Muscle layer of duodenum (tissue), 2 donors: Measurements from ENCODE around the gene CALD1.
A peak's percentile ranks its signal among the peaks of the same experiment; 100 is the strongest.

Experiments used
- H3K27ac ChIP-seq: one replicate; pipeline ENCODE4 v1.7.0; 2013; ENCODE audit warnings: mild to moderate bottlenecking, low read length
- H3K27me3 ChIP-seq: one replicate; pipeline ENCODE4 v1.7.0; 2013; ENCODE audit warnings: low read depth, mild to moderate bottlenecking, control low read depth, low read length
- H3K36me3 ChIP-seq, 2 donors: one replicate each; pipeline ENCODE4 v1.7.0; 2013; ENCODE audit warnings: low read length in 2 of 2, control low read depth in 1 of 2, mild to moderate bottlenecking in 1 of 2; ENCODE audit not compliant: insufficient read depth in 2 of 2, control insufficient read depth in 1 of 2
- H3K4me1 ChIP-seq, 2 donors: one replicate each; pipeline ENCODE4 v1.7.0; 2013; ENCODE audit warnings: low read length in 2 of 2, mild to moderate bottlenecking in 2 of 2, control low read depth in 1 of 2, moderate library complexity in 1 of 2; ENCODE audit not compliant: insufficient read depth in 2 of 2, control insufficient read depth in 1 of 2
- H3K4me3 ChIP-seq, 2 donors: one replicate each; pipeline ENCODE4 v1.7.0; 2013; ENCODE audit warnings: low read length in 2 of 2, low read depth in 1 of 2, mild to moderate bottlenecking in 1 of 2
- H3K9me3 ChIP-seq, 2 donors: one replicate each; pipeline ENCODE4 v1.7.0; 2013; ENCODE audit warnings: low read length in 2 of 2, control low read depth in 1 of 2, mild to moderate bottlenecking in 1 of 2; ENCODE audit not compliant: control insufficient read depth in 1 of 2
- donor health status: healthy.

CALD1 gene

GRCh38 chr7:134764365-134764764 lies 15.1 kb upstream of the CALD1 start:
- no peaks in the 10 kb centered on the region for H3K36me3 ChIP-seq
- H3K27me3 ChIP-seq = no peaks in the 10 kb centered on the region
- no peaks in the 10 kb centered on the region for H3K4me1 ChIP-seq
- H3K27ac ChIP-seq = no peak overlapping the region
- H3K4me3 ChIP-seq = no peak overlapping the region
- H3K9me3 ChIP-seq = no peaks in the 10 kb centered on the region

- H3K4me3 ChIP-seq = no peak overlapping the region
- H3K36me3 ChIP-seq = no peaks in the 10 kb centered on the region
- peak overlapping the region; percentile 19 for H3K27ac ChIP-seq
- H3K4me1 ChIP-seq = no peaks in the 10 kb centered on the region
- no peaks in the 10 kb centered on the region for H3K9me3 ChIP-seq
- no peaks in the 10 kb centered on the region for H3K27me3 ChIP-seq
Measured at GRCh38 chr7:134766779-134767519, 12.5 kb upstream of the CALD1 start.

- Histone ChIP-seq H3K9me3 (no peaks in the 10 kb centered on the region), H3K27me3 (no peaks in the 10 kb centered on the region), H3K36me3 (no peaks in the 10 kb centered on the region), H3K4me3 (no peak overlapping the region), H3K4me1 (no peaks in the 10 kb centered on the region), H3K27ac (no peak overlapping the region)
Measured at GRCh38 chr7:134767520-134768168, 11.8 kb upstream of the CALD1 start.

GRCh38 chr7:134768243-134768642 lies 11.2 kb upstream of the CALD1 start:
- Histone ChIP-seq H3K27ac (no peak overlapping the region), H3K36me3 (no peaks in the 10 kb centered on the region), H3K4me3 (no peak overlapping the region), H3K4me1 (no peaks in the 10 kb centered on the region), H3K9me3 (no peaks in the 10 kb centered on the region), H3K27me3 (no peaks in the 10 kb centered on the region)

- Histone ChIP-seq H3K36me3 (no peaks in the 10 kb centered on the region), H3K27me3 (no peaks in the 10 kb centered on the region), H3K9me3 (no peaks in the 10 kb centered on the region), H3K27ac (no peak overlapping the region), H3K4me3 (no peak overlapping the region), H3K4me1 (no peaks in the 10 kb centered on the region)
Measured at GRCh38 chr7:134770676-134771075, 8.8 kb upstream of the CALD1 start.

GRCh38 chr7:134771111-134771510 lies 8.3 kb upstream of the CALD1 start:
- H3K27me3 ChIP-seq = no peaks in the 10 kb centered on the region
- no peaks in the 10 kb centered on the region for H3K36me3 ChIP-seq
- no peak overlapping the region for H3K4me3 ChIP-seq
- H3K4me1 ChIP-seq = no peaks in the 10 kb centered on the region
- H3K27ac ChIP-seq = no peak overlapping the region
- no peaks in the 10 kb centered on the region for H3K9me3 ChIP-seq

GRCh38 chr7:134771889-134772288 lies 7.5 kb upstream of the CALD1 start:
- Histone ChIP-seq H3K4me1 (no peaks in the 10 kb centered on the region), H3K36me3 (no peaks in the 10 kb centered on the region), H3K4me3 (no peak overlapping the region), H3K27ac (no peak overlapping the region), H3K27me3 (no peaks in the 10 kb centered on the region), H3K9me3 (no peaks in the 10 kb centered on the region)

- Histone ChIP-seq H3K27ac (no peak overlapping the region), H3K27me3 (no peaks in the 10 kb centered on the region), H3K36me3 (no peaks in the 10 kb centered on the region), H3K4me3 (no peak overlapping the region), H3K9me3 (no peaks in the 10 kb centered on the region), H3K4me1 (peaks cover 0 to 4% of the 10 kb centered on the region in 2 donors)
Measured at GRCh38 chr7:134772401-134772800, 7.0 kb upstream of the CALD1 start.

GRCh38 chr7:134773164-134773563 lies 6.3 kb upstream of the CALD1 start:
- H3K4me1 ChIP-seq = peaks cover under 1 to 11% of the 10 kb centered on the region in 2 donors
- H3K27me3 ChIP-seq = no peaks in the 10 kb centered on the region
- peaks cover 0 to 3% of the 10 kb centered on the region in 2 donors for H3K36me3 ChIP-seq
- no peak overlapping the region for H3K27ac ChIP-seq
- no peaks in the 10 kb centered on the region for H3K9me3 ChIP-seq
- H3K4me3 ChIP-seq = no peak overlapping the region

GRCh38 chr7:134774119-134774518 lies 5.3 kb upstream of the CALD1 start:
- H3K27ac ChIP-seq = no peak overlapping the region
- H3K36me3 ChIP-seq = peaks cover 0 to 3% of the 10 kb centered on the region in 2 donors
- H3K4me1 ChIP-seq = peaks cover 5 to 11% of the 10 kb centered on the region in 2 donors
- H3K4me3 ChIP-seq = no peak overlapping the region
- no peaks in the 10 kb centered on the region for H3K9me3 ChIP-seq
- H3K27me3 ChIP-seq = no peaks in the 10 kb centered on the region

- Histone ChIP-seq H3K4me3 (no peak overlapping the region), H3K9me3 (no peaks in the 10 kb centered on the region), H3K36me3 (peaks cover 0 to 16% of the 10 kb centered on the region in 2 donors), H3K4me1 (peaks cover 5 to 11% of the 10 kb centered on the region in 2 donors), H3K27me3 (no peaks in the 10 kb centered on the region), H3K27ac (peak overlapping the region; percentile 95)
Measured at GRCh38 chr7:134777470-134777869, 2.0 kb upstream of the CALD1 start.
